Upper lobe of left lung (tissue), 6 donors: ENCODE results near the gene STOM. TPM values are rescaled to one million over a fixed set of nuclear protein-coding genes. Genes with fewer than 3 reads are reported as not detected.

ENCODE experiments used
- ATAC-seq, 2 donors: fragments of 200-7000 bp; cut with Tn5 transposase; one replicate each; pipeline ENCODE4 v1.9.1; 2022; ENCODE audit warnings: mild to moderate bottlenecking in 2 of 2, moderate library complexity in 2 of 2; ENCODE audit not compliant: low FRiP score in 2 of 2
- DNase-seq, 2 donors: peaks; one replicate each; pipeline ENCODE4 v3.0.0-alpha.2; 2019 to 2020
- H3K27ac ChIP-seq, 4 donors: fragments of 200-600 bp; sonication (generic); one replicate each; pipeline ENCODE4 v1.5.1; 2016 to 2019
- H3K27me3 ChIP-seq, 4 donors: fragments of 200-600 bp; sonication (generic); one replicate each; pipeline ENCODE4 v1.5.1; 2017 to 2019
- H3K36me3 ChIP-seq, 4 donors: fragments of 200-600 bp; sonication (generic); one replicate each; pipeline ENCODE4 v1.5.1; 2016 to 2019
- H3K4me1 ChIP-seq, 4 donors: fragments of 200-600 bp; sonication (generic); one replicate each; pipeline ENCODE4 v1.5.1; 2018 to 2019
- H3K4me3 ChIP-seq, 4 donors: fragments of 200-600 bp; sonication (generic); one replicate each; pipeline ENCODE4 v1.5.1; 2017 to 2019; ENCODE audit warnings: mild to moderate bottlenecking in 2 of 4, moderate library complexity in 1 of 4
- H3K9me3 ChIP-seq, 4 donors: fragments of 200-600 bp; sonication (generic); one replicate each; pipeline ENCODE4 v1.5.1; 2018 to 2019
- EP300 ChIP-seq, 4 donors: sonication (generic); formaldehyde crosslinking; IDR thresholded peaks; one replicate each; pipeline ENCODE4 v1.5.1; 2017; ENCODE audit warnings: antibody characterized with exemption in 4 of 4, control low read depth in 2 of 4
- POLR2A ChIP-seq, 4 donors: fragments of 450-650 bp; IDR thresholded peaks; one replicate each; pipeline ENCODE4 v1.5.1; 2016 to 2017; ENCODE audit warnings: antibody characterized with exemption in 4 of 4, mild to moderate bottlenecking in 2 of 4
- POLR2AphosphoS5 ChIP-seq, 2 donors: sonication (generic); formaldehyde crosslinking; IDR thresholded peaks; one replicate each; pipeline ENCODE4 v1.5.1; 2017; ENCODE audit warnings: antibody characterized with exemption in 2 of 2
- WGBS, 2 donors: methylation state at CpG; one replicate each; pipeline ENCODE4 v1.1.5; 2017 to 2018; 5-methylcytosine and 5-hydroxymethylcytosine counted together
- total RNA-seq, 6 donors: library from RNA; depleted of rRNA in 4 of 6; stranded (reverse); fragments of >200 nt in 4 of 6; gene quantifications; one replicate each; pipeline versions ENCODE4 v1.1.0 to v1.2.1, GENCODE V29; 2016 to 2021
- TF ChIP-seq, protein P1 (sequence below), 6 experiments: fragments of 450-650 bp in 4 of 6; fragments of 200-600 bp in 2 of 6; sonication (generic) in 2 of 6; IDR thresholded peaks; one replicate each; pipeline ENCODE4 v1.5.1; 2016 to 2019; ENCODE audit warnings: antibody characterized with exemption in 6 of 6
- donor health status: DM: no; HTN: no; CAD: no; lungs with moderate emphysema.
- donor health status: DM: no; HTN: yes; CAD: no; lungs with severe emphysema.

Gene STOM
- total RNA-seq, 6 donors from 2014 or later = 96.4 to 480 (median 362) TPM

DNA sequence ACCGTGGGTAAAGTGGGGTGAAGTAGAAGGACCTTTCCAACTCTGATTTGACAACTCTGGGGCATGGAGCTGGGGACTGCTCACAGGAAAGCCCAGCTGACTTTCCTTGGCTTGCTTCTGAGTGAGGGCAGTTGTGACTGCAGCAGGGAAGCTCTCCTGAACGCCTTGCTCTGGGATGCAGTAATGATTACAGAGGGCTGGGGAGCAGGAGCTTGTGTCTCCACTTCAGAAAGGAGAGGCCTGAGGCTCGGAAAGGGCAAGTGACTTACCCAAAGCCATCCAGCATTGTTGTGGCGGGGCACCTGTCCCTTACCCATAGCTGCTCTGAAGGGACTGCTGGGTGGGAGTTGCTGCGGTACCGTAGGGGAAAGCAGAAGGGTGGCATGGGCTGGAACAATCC, 60.9 kb downstream of the STOM start:
- Histone ChIP-seq H3K4me1 (peaks cover under 1 to 10% (median 4%) of the 10 kb centered on the region in 4 donors), H3K27ac (no peak overlapping the region), H3K27me3 (no peaks in the 10 kb centered on the region), H3K9me3 (no peaks in the 10 kb centered on the region), H3K36me3 (peaks cover 27 to 90% (median 61%) of the 10 kb centered on the region in 4 donors), H3K4me3 (no peak overlapping the region)
- 82 to 94% methylated on average over 5 to 6 of the region's 6 CpGs for WGBS, 2 donors
- TF ChIP-seq POLR2AphosphoS5 (IDR thresholded peaks at IDR 0.05) (no peak), EP300 (IDR thresholded peaks at IDR 0.05) (no peak), POLR2A (IDR thresholded peaks at IDR 0.05) (no peak)
- TF ChIP-seq, protein P1, sequence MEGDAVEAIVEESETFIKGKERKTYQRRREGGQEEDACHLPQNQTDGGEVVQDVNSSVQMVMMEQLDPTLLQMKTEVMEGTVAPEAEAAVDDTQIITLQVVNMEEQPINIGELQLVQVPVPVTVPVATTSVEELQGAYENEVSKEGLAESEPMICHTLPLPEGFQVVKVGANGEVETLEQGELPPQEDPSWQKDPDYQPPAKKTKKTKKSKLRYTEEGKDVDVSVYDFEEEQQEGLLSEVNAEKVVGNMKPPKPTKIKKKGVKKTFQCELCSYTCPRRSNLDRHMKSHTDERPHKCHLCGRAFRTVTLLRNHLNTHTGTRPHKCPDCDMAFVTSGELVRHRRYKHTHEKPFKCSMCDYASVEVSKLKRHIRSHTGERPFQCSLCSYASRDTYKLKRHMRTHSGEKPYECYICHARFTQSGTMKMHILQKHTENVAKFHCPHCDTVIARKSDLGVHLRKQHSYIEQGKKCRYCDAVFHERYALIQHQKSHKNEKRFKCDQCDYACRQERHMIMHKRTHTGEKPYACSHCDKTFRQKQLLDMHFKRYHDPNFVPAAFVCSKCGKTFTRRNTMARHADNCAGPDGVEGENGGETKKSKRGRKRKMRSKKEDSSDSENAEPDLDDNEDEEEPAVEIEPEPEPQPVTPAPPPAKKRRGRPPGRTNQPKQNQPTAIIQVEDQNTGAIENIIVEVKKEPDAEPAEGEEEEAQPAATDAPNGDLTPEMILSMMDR (IDR thresholded peaks at IDR 0.05) = no peak
- DNase-seq = no peak
- no peak for ATAC-seq

DNA sequence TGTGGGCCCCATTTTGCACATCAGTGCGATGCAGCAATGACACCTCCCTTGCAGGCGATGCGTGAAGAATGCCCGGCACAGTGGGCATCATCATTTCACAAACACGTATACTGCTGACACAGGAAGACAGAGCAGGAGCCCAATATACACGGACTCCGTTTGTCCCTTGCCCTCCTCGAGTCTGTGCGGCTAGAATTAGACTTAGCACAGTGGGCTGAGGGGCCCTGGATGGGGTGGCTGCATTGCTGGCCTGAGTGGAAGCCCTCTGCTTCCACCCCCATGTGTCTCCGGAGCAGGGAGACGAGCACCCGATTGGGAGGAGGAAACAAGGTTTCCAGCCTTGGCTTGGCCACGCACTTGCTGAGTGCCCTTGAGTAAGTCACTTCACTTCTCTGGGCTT, 61.3 kb downstream of the STOM start:
- no peaks in the 10 kb centered on the region for H3K9me3 ChIP-seq
- ATAC-seq = no peak
- no peaks in the 10 kb centered on the region for H3K27me3 ChIP-seq
- H3K27ac ChIP-seq = no peak overlapping the region
- no peak for DNase-seq
- peaks cover 5 to 14% (median 8%) of the 10 kb centered on the region in 4 donors for H3K4me1 ChIP-seq
- TF ChIP-seq POLR2AphosphoS5 (IDR thresholded peaks at IDR 0.05) = no peak
- no peak for TF ChIP-seq EP300 (IDR thresholded peaks at IDR 0.05)
- TF ChIP-seq POLR2A (IDR thresholded peaks at IDR 0.05) = no peak
- TF ChIP-seq, protein P1 (IDR thresholded peaks at IDR 0.05) = no peak
- whole genome bisulfite sequencing, 2 donors = 89 to 91% methylated on average over 8 to 13 of the region's 13 CpGs
- H3K4me3 ChIP-seq = no peak overlapping the region
- peaks cover 25 to 90% (median 60%) of the 10 kb centered on the region in 4 donors for H3K36me3 ChIP-seq

DNA sequence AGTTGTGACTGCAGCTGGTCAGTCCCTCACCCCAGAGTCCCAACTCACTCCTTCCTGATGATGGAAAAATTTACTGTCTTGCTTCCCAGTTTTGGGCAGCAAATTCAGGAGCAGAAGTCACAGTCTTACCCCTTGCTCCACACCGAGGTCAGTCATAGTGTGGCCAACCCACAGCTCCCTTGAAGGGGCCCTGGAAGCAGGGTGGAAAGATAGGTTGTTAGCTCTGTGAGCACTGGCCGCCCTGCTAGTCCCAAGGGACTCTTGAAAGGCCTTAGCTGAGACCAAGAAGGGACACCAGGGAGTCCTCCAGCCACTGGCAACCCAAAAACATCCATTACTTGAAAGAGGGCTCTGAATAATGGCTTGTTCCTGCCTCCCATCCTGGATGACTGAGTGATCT, 62.1 kb downstream of the STOM start:
- 83 to 85% methylated on average over 1 to 2 of the region's 2 CpGs for WGBS, 2 donors

DNA sequence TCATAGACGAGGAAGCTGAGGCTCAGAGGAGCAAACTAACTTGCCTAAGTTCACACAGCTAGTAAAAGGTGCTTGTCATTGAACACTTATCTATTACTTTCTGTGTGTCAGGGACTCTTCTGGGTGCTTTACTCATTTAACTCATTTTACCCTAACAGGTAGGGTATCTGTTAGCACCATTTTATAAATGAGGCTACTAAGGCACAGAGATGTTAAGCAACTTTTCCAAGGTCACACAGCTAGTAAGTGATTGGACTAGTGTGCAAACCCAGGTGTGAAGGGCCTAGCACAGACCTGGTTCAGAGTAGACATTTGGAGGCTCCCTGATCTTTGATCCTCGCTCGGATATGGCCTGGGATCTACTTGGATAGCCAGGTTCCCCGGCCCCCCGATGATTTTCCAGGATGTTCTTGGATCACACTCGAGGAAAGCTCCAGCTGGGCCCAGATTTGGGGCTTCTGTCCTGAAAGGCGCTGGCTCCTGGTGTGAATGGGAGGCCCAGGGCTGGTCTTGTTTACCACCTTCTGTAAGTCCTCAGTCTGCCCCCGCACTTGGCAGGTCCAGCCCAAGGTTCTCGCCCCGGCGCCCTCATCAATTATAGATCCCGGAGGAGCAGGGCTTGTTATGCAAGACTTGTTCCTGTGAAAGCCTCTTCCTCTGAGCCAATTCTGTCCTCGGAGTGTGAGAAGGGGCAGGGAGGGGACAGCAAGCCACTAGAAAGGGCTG, 64.6 kb downstream of the STOM start:
- Histone ChIP-seq H3K4me1 (peaks cover 18 to 33% (median 24%) of the 10 kb centered on the region in 4 donors), H3K27ac (peak overlapping the region in 1 of 4 donors; percentile 20), H3K36me3 (peaks cover 0 to 77% (median 39%) of the 10 kb centered on the region in 4 donors), H3K27me3 (no peaks in the 10 kb centered on the region), H3K4me3 (no peak overlapping the region), H3K9me3 (no peaks in the 10 kb centered on the region)
- 70 to 79% methylated on average over 9 to 13 of the region's 13 CpGs for WGBS, 2 donors
- TF ChIP-seq, protein P1 (IDR thresholded peaks at IDR 0.05) = no peak
- peak in 1 of 2 donors; percentile 50 for TF ChIP-seq POLR2AphosphoS5 (IDR thresholded peaks at IDR 0.05)
- no peak for TF ChIP-seq EP300 (IDR thresholded peaks at IDR 0.05)
- TF ChIP-seq POLR2A (IDR thresholded peaks at IDR 0.05) = no peak
- no peak for DNase-seq
- peak in 1 of 2 donors; percentile 82 for ATAC-seq

More for the DNA sequence above, 62.1 kb downstream of the STOM start:
- Histone ChIP-seq H3K4me1 (peaks cover 11 to 22% (median 14%) of the 10 kb centered on the region in 4 donors), H3K9me3 (no peaks in the 10 kb centered on the region), H3K4me3 (no peak overlapping the region), H3K27ac (no peak overlapping the region), H3K36me3 (peaks cover 17 to 90% (median 59%) of the 10 kb centered on the region in 4 donors), H3K27me3 (no peaks in the 10 kb centered on the region)
- ATAC-seq (no peak), DNase-seq (no peak)
- TF ChIP-seq, protein P1 (IDR thresholded peaks at IDR 0.05) = no peak
- TF ChIP-seq POLR2AphosphoS5 (IDR thresholded peaks at IDR 0.05) = no peak
- no peak for TF ChIP-seq EP300 (IDR thresholded peaks at IDR 0.05)
- TF ChIP-seq POLR2A (IDR thresholded peaks at IDR 0.05) = no peak
